Transverse colon (tissue), 4 donors: Measurements from ENCODE around the gene RNF224. TPM values are rescaled to one million over a fixed set of nuclear protein-coding genes. Genes with fewer than 3 reads are reported as not detected.

ENCODE experiments used
- DNase-seq: peaks from one replicate; pipeline ENCODE4 v3.0.0-alpha.2; 2019
- H3K27ac ChIP-seq, 4 donors: fragments of 200-600 bp; sonication (generic); 2 replicates each; pipeline ENCODE4 v1.5.1; 2016 to 2018; ENCODE audit warnings: inconsistent platforms in 4 of 4
- H3K27me3 ChIP-seq: fragments of 200-600 bp; sonication (generic); 2 replicates; pipeline ENCODE4 v1.5.1; 2017; ENCODE audit warnings: inconsistent platforms
- H3K36me3 ChIP-seq, 4 donors: fragments of 200-600 bp; sonication (generic); 2 replicates each; pipeline ENCODE4 v1.5.1; 2017 to 2019; ENCODE audit warnings: inconsistent platforms in 4 of 4
- H3K4me1 ChIP-seq, 4 donors: fragments of 200-600 bp; sonication (generic); 2 replicates each; pipeline ENCODE4 v1.5.1; 2017 to 2020; ENCODE audit warnings: inconsistent platforms in 4 of 4
- H3K4me3 ChIP-seq, 4 donors: fragments of 200-600 bp; sonication (generic); 1 replicate in 1 of 4; 2 replicates in 3 of 4; pipeline versions ENCODE4 v1.5.1 to v1.6.1; 2017 to 2019; ENCODE audit warnings: inconsistent platforms in 4 of 4
- H3K9me3 ChIP-seq, 2 donors: fragments of 200-600 bp; sonication (generic); 2 replicates each; pipeline ENCODE4 v1.5.1; 2017 to 2019; ENCODE audit warnings: inconsistent platforms in 2 of 2
- CTCF ChIP-seq, 5 experiments: fragments of 200-600 bp in 3 of 5; fragments of 450-650 bp in 2 of 5; sonication (generic) in 3 of 5; IDR thresholded peaks; 1 replicate in 2 of 5; 2 replicates in 3 of 5; pipeline ENCODE4 v1.5.1; 2016 to 2017; ENCODE audit warnings: antibody characterized with exemption in 5 of 5, inconsistent platforms in 3 of 5, mild to moderate bottlenecking in 2 of 5, moderate library complexity in 1 of 5
- EP300 ChIP-seq: sonication (generic); formaldehyde crosslinking; IDR thresholded peaks from one replicate; pipeline ENCODE4 v1.6.1; 2017; ENCODE audit warnings: antibody characterized with exemption, low read depth
- POLR2A ChIP-seq: fragments of 450-650 bp; IDR thresholded peaks from one replicate; pipeline ENCODE4 v1.6.1; 2016; ENCODE audit warnings: antibody characterized with exemption, mild to moderate bottlenecking, moderate library complexity
- POLR2AphosphoS5 ChIP-seq, 3 donors: sonication (generic); formaldehyde crosslinking; IDR thresholded peaks; one replicate each; pipeline ENCODE4 v1.6.1; 2016; ENCODE audit warnings: antibody characterized with exemption in 3 of 3
- WGBS, 2 donors: methylation state at CpG; one replicate each; pipeline ENCODE4 v1.1.5; 2018; ENCODE audit warnings: low coverage in 1 of 2; 5-methylcytosine and 5-hydroxymethylcytosine counted together
- in situ Hi-C, 4 donors: fragments of 200-750 bp; cut with MboI; loops; one replicate each; pipeline versions ENCODE4 v1.15.0 to v1.15.1; 2017; ENCODE audit warnings: low sequenced_read_pairs in 3 of 4, low pct_ligation_motif_present in 1 of 4, low pct_unique_long_range_greater_than_20kb in 1 of 4
- intact Hi-C: fragments of 100-400 bp; cut with DNase I; formaldehyde crosslinking; loops from one replicate; pipeline ENCODE4 v1.15.1; 2023; ENCODE audit warnings: low total_unique reads
- total RNA-seq, 4 donors: library from RNA; depleted of rRNA; stranded (reverse); fragments of >200 nt; gene quantifications; one replicate each; pipeline ENCODE4 v1.1.0, GENCODE V29; 2016

Gene RNF224
- total RNA-seq, 4 donors from 2014 or later, result not detected

DNA sequence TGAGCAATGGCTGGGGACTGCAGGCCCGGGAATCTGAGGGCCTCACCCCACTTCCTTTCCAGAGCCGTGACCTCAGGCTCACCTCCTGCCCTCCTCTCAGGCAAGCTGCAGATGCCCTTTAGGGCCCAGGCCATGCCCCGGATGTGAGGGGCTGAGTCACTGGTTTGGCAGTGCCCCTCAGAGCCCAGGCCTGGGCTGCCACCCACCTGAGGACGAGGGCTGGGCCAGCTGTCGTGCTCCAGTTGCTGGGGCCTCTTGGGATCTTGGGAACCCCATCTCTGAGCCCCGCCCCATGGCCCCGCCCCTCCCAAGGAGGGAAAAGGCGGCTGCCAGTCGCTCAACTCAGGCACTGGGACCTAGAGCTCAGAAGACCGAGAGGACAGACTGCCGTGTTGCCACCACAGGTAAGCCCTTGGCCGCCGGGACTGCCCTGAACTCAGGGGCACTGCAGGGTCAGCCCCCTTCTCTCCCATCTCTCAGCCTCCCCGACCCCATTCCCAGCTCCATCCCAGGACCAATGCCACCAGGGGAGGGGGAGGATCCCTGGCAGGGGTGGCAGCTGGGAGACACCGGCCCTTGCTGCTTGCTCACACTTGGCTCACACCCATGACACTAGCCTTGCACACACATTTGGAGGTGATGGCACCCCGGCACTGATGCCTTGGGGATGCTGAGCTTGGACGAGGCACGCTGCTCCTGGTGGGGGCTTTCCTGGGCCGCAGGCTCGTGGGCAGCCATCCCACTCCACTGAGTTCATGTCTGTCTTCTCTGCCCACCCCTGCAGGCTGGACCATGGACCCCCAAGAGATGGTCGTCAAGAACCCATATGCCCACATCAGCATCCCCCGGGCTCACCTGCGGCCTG is 2.2 kb upstream of the RNF224 start, which contains the start of gene CYSRT1:
Gene CYSRT1, plus strand, starts transcription at position 345 of the 865 bp plus-strand sequence. Its CDS starts 448 bp downstream, at position 793.
- TF ChIP-seq POLR2A (no peak), EP300 (no peak), POLR2AphosphoS5 (IDR thresholded peaks at IDR 0.05) (no peak), CTCF (IDR thresholded peaks at IDR 0.05) (no peak)
- intact Hi-C loops (loop anchor here (5.0 kb wide), 1 partner anchor 98 kb away; no protein-coding TSS in a partner anchor), in situ Hi-C loops (loop anchor here in 2 of 4 donors (10.0 to 25.0 kb wide), 2 partner anchors 100 to 113 kb away; partner anchors contain the start of gene DPP7 (in 1 of the 2))
- H3K9me3 ChIP-seq, result no peaks in the 10 kb centered on the region
- H3K27ac ChIP-seq, result peak within 1 kb of the TSS; percentile 91 to 96 (median 92)
- H3K4me3 ChIP-seq, result peak within 1 kb of the TSS; percentile 56 to 98 (median 70)
- WGBS, 2 donors, result 47% methylated on average over 20 of the region's 23 CpGs; no CpG with 5 or more reads in 1 of the 2 donors
- DNase-seq, result no peak
- no peaks in the 10 kb centered on the region for H3K36me3 ChIP-seq
- peaks cover 21% of the 10 kb centered on the region for H3K27me3 ChIP-seq
- peaks cover 18 to 49% (median 36%) of the 10 kb centered on the region in 4 donors for H3K4me1 ChIP-seq

GRCh38 chr9:137225699-137226331 is 1.5 kb upstream of the RNF224 start:
- Histone ChIP-seq H3K4me1 (peaks cover 18 to 54% (median 38%) of the 10 kb centered on the region in 4 donors), H3K27ac (no peak overlapping the region), H3K36me3 (no peaks in the 10 kb centered on the region), H3K27me3 (peaks cover 29% of the 10 kb centered on the region), H3K4me3 (no peak overlapping the region), H3K9me3 (no peaks in the 10 kb centered on the region)
- in situ Hi-C loops (loop anchor here in 1 of 4 donors (10.0 kb wide), 1 partner anchor 101 kb away; no protein-coding TSS in a partner anchor), intact Hi-C loops (loop anchor here (5.0 kb wide), 1 partner anchor 99 kb away; no protein-coding TSS in a partner anchor)
- 85% methylated on average over 14 of the region's 21 CpGs; no CpG with 5 or more reads in 1 of the 2 donors for WGBS, 2 donors
- TF ChIP-seq POLR2AphosphoS5 (IDR thresholded peaks at IDR 0.05) (no peak), CTCF (IDR thresholded peaks at IDR 0.05) (no peak), POLR2A (no peak), EP300 (no peak)
- DNase-seq, result no peak

- intact Hi-C loops (loop anchor here (5.0 kb wide), 1 partner anchor 99 kb away; no protein-coding TSS in a partner anchor), in situ Hi-C loops (loop anchor here in 1 of 4 donors (10.0 kb wide), 1 partner anchor 102 kb away; no protein-coding TSS in a partner anchor)
- Histone ChIP-seq H3K27me3 (peaks cover 36% of the 10 kb centered on the region), H3K4me1 (peaks cover 14 to 52% (median 36%) of the 10 kb centered on the region in 4 donors), H3K36me3 (no peaks in the 10 kb centered on the region), H3K27ac (no peak overlapping the region), H3K9me3 (no peaks in the 10 kb centered on the region), H3K4me3 (no peak overlapping the region)
- TF ChIP-seq EP300, result no peak
- TF ChIP-seq POLR2AphosphoS5 (IDR thresholded peaks at IDR 0.05), result no peak
- TF ChIP-seq CTCF (IDR thresholded peaks at IDR 0.05), result no peak
- no peak for TF ChIP-seq POLR2A
- WGBS, 2 donors, result 70% methylated on average over 13 of the region's 18 CpGs; no CpG with 5 or more reads in 1 of the 2 donors
- no peak for DNase-seq
Observed at GRCh38 chr9:137226338-137227053, 806 bp upstream of the RNF224 start.
